Measurements from ENCODE around the gene C3orf33.
"Not testable (repeated sequence)": the region's sequence is repeated elsewhere in the genome, so short reads cannot be mapped to it uniquely, and the experiment has no call there.

Gene C3orf33

GRCh38 chr3:155805802-155806618, at the start of gene C3orf33:
Gene C3orf33, minus strand, starts transcription at chr3:155806278. Its CDS starts 26 bp downstream, at chr3:155806252.
- DNase-seq (ENCODE audit: extremely low spot score, insufficient read length, low read depth), result peak; percentile 73
- peak; percentile 73 for FAIRE-seq

- peak; percentile 97 for DNase-seq (ENCODE audit: extremely low spot score, insufficient read length, low read depth)
- FAIRE-seq, result peak; percentile 98
Observed at GRCh38 chr3:155854141-155854940, 48.3 kb upstream of the C3orf33 start, which contains the start of gene SLC33A1. Gene SLC33A1, minus strand, starts transcription at chr3:155854427. Its CDS starts 430 bp downstream, at chr3:155853997.

- FAIRE-seq (no peak), DNase-seq (ENCODE audit: extremely low spot score, insufficient read length, low read depth) (no peak)
Observed at GRCh38 chr3:155853214-155854140, 47.4 kb upstream of the C3orf33 start.

- FAIRE-seq, result no peak
- no peak for DNase-seq (ENCODE audit: extremely low spot score, insufficient read length, low read depth)
Observed at GRCh38 chr3:155852341-155852740, 46.3 kb upstream of the C3orf33 start.

GRCh38 chr3:155849404-155849803, 43.3 kb upstream of the C3orf33 start:
- FAIRE-seq; DNase-seq (ENCODE audit: extremely low spot score, insufficient read length, low read depth): not testable (repeated sequence)

GRCh38 chr3:155847993-155848392, 41.9 kb upstream of the C3orf33 start:
- FAIRE-seq, result no peak
- DNase-seq (ENCODE audit: extremely low spot score, insufficient read length, low read depth), result no peak

GRCh38 chr3:155846119-155846518, 40.0 kb upstream of the C3orf33 start:
- FAIRE-seq, result no peak

GRCh38 chr3:155843569-155843968, 37.5 kb upstream of the C3orf33 start:
- DNase-seq (ENCODE audit: extremely low spot score, insufficient read length, low read depth) (no peak), FAIRE-seq (no peak)

More at GRCh38 chr3:155846119-155846518, 40.0 kb upstream of the C3orf33 start:
- DNase-seq (ENCODE audit: extremely low spot score, insufficient read length, low read depth), result no peak

- FAIRE-seq (no peak), DNase-seq (ENCODE audit: extremely low spot score, insufficient read length, low read depth) (no peak)
Observed at GRCh38 chr3:155835341-155836071, 29.4 kb upstream of the C3orf33 start.

GRCh38 chr3:155828490-155829098, 22.5 kb upstream of the C3orf33 start:
- FAIRE-seq; DNase-seq (ENCODE audit: extremely low spot score, insufficient read length, low read depth): not testable (repeated sequence)

GRCh38 chr3:155815030-155815545, 9.0 kb upstream of the C3orf33 start:
- FAIRE-seq, result no peak
- DNase-seq (ENCODE audit: extremely low spot score, insufficient read length, low read depth), result no peak

GRCh38 chr3:155813224-155813623, 7.1 kb upstream of the C3orf33 start:
- DNase-seq (ENCODE audit: extremely low spot score, insufficient read length, low read depth); FAIRE-seq: not testable (repeated sequence)

- FAIRE-seq, result no peak
- DNase-seq (ENCODE audit: extremely low spot score, insufficient read length, low read depth), result no peak
Observed at GRCh38 chr3:155809181-155809580, 3.1 kb upstream of the C3orf33 start.

- no peak for FAIRE-seq
Observed at GRCh38 chr3:155807823-155808222, 1.7 kb upstream of the C3orf33 start.

GRCh38 chr3:155805204-155805801, 775 bp downstream of the C3orf33 start:
- FAIRE-seq (no peak), DNase-seq (ENCODE audit: extremely low spot score, insufficient read length, low read depth) (no peak)

More at GRCh38 chr3:155807823-155808222, 1.7 kb upstream of the C3orf33 start:
- DNase-seq (ENCODE audit: extremely low spot score, insufficient read length, low read depth), result no peak

- DNase-seq (ENCODE audit: extremely low spot score, insufficient read length, low read depth) (no peak), FAIRE-seq (no peak)
Observed at GRCh38 chr3:155804323-155804722, 1.8 kb downstream of the C3orf33 start.

- DNase-seq (ENCODE audit: extremely low spot score, insufficient read length, low read depth) (no peak), FAIRE-seq (no peak)
Observed at GRCh38 chr3:155792532-155792931, 13.5 kb downstream of the C3orf33 start.

- no peak for FAIRE-seq
- DNase-seq (ENCODE audit: extremely low spot score, insufficient read length, low read depth), result no peak
Observed at GRCh38 chr3:155791190-155791589, 14.9 kb downstream of the C3orf33 start.

Measured in GM18507 (cell line).